GM21737 (cell line): ENCODE measurements around the gene ACAP2.
"Not testable (repeated sequence)": the region's sequence is repeated elsewhere in the genome, so short reads cannot be mapped to it uniquely, and the experiment has no call there.

Experiments
- ATAC-seq: cut with Tn5 transposase; IDR thresholded peaks from one replicate; pipeline ENCODE4 v1.9.1; 2021; ENCODE audit warnings: mild to moderate bottlenecking, moderate library complexity; ENCODE audit not compliant: unreplicated experiment

ACAP2 gene

GRCh38 chr3:195442573-195443390 is at the start of gene ACAP2:
Gene ACAP2 (minus strand): TSS chr3:195443020. CDS start chr3:195442847, 173 bp downstream.
- peak; percentile 91 for ATAC-seq

DNA sequence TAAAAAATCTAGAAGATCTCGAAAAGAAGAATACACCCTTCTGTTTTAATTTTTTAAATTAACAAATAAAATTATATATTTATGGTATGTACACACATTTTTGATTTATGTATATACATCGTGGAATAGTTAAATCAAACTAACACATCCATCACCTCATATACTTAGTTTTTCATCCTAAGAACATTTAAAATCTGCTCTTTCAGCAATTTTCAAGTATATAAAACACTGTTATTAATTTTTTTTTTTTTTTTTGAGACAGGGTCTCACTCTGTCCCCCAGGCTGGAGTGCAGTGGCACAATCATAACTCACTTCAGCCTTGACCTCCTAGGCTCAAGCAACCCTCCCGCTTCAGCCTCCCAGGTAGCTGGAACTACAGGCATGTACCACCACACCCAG is 32.8 kb upstream of the ACAP2 start:
- ATAC-seq, result no peak

DNA sequence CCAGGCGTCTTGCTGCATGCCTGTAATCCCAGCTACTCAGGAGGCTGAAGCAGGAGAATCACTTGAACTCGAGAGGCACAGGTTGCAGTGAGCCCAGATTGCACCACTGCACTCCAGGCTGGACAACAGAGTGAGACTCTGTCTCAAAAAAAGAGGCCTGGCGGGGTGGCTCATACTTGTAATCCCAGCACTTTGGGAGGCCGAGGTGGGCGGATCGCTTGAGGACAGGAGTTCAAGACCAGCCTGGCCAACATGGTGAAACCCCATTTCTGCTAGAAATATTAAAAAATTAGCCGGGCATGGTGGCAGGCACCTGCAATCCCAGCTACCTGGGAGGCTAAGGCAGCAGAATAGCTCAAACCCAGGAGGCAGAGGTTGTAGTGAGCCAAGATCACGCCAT is 32.3 kb upstream of the ACAP2 start:
- not testable (repeated sequence) for ATAC-seq

DNA sequence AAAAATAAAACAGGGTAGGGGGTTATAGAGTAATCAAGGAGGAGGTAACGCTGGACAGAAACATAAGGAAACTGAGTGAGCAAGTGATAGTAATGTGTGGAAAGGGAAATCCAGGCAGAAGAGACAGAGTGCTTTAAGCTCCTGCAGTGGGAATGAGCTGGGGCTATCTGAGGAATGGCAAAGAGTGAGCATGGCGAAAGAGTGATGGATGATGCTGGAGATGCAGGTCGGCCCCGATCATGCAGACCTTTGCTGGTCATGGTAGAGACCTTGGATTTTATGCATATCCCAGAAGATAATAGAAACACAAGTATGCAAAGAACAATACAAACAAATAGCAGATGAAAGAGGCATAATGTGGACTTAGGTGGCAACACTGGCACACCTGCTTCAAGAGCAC is 26.0 kb upstream of the ACAP2 start:
- ATAC-seq, result no peak

- no peak for ATAC-seq
Observed at GRCh38 chr3:195468391-195468776, 25.6 kb upstream of the ACAP2 start.

DNA sequence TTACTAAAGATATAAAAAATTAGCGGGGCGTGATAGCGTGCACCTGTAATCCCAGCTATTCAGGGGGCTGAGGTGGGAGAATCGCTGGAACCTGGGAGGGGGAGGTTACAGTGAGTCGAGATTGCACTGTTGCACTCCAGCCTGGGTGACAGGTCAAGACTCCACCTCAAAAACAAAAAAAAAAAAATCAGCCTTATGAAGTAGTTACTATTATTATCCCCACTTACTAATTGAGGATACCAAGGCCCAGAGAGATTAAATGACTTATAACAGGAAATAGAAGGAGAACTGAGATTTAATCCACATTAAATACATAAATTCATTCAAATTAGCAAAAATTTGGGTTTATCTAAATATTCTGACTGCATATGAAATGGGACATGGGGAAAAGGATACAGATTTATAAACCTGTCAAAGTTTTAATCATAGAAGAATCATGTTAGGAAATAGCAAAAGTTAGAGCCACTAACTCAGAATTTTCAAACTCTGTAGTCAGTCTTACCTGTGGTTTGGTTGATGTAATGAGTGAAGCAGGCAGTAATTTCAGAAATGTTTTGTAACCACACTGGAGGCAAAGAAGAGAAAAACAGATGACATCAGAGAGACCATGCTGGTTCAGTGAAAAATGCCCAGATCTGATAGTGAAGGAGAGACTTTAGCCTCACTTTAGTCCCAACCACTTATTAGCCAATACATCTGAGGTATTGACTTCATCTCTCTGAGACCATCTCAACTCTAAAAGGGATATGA is 25.0 kb upstream of the ACAP2 start:
- ATAC-seq, result no peak

GRCh38 chr3:195466251-195466650 is 23.4 kb upstream of the ACAP2 start:
- ATAC-seq, result no peak

GRCh38 chr3:195462922-195463321 is 20.1 kb upstream of the ACAP2 start:
- not testable (repeated sequence) for ATAC-seq

DNA sequence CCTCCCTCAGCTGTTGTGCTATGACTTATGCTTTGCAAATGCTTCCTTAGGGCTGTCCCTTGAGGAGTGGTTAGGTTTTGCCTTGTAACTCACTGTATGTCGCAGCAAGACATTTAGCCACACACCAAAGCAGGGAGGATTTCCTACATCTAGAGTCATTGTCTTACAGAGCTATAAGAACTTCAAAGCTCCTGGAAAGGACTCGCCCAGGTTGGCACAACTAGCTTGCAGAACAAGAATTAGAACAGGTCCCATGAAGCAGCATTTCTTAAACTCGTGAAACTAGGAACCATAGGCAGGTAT is 19.4 kb upstream of the ACAP2 start:
- ATAC-seq, result no peak

- no peak for ATAC-seq
Observed at GRCh38 chr3:195461594-195462307, 18.9 kb upstream of the ACAP2 start.

DNA sequence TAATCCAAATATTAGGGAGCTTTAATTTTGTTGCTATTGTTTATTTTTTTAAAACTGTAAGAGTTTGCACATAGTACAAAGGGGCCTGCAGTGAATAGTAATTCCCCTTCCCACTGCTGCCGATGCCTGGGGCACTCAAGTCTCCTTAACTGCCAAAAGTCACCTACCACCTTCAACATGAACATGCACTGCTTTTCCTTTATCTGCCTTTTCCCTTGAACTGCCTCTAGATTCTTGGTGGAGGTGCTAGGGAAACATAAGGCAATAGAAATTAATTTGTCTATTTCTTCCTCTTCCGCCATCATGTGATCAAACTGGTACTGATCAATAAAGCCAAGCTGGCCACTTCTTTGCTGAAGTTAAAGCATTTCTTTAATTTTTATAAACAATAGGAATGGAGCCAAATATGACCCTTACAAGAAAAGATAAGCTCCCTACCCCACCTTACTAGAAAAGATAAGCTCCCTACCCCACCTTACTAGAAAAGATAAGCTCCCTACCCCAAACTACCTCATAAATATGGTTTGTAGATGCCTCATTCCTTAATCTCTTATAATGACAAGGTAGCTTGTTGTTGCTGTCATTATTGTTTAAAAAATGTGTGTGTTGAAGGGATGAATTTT is 17.4 kb upstream of the ACAP2 start:
- no peak for ATAC-seq

GRCh38 chr3:195458316-195458717 is 15.5 kb upstream of the ACAP2 start:
- peak; percentile 77 for ATAC-seq

DNA sequence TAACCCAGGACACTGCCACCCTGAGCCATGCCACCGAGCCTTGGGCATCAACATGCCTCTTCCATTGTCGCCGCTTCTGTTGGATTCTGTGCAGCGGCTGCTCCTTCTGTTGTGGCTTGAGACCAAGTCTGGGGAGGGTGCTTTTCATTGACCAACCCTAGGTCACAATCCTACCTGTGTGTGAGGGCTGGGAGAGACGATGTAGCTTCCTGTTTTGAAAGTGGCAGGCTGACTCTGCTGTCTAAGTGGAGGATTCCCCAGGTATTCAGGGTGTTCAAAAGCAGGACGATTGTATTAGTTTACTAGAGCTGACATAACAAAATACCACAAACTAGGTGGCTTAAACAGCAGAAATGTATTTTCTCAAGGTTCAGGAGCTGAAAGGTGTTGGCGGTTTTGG is 13.0 kb upstream of the ACAP2 start:
- no peak for ATAC-seq

GRCh38 chr3:195453236-195453635 is 10.4 kb upstream of the ACAP2 start:
- ATAC-seq, result no peak

DNA sequence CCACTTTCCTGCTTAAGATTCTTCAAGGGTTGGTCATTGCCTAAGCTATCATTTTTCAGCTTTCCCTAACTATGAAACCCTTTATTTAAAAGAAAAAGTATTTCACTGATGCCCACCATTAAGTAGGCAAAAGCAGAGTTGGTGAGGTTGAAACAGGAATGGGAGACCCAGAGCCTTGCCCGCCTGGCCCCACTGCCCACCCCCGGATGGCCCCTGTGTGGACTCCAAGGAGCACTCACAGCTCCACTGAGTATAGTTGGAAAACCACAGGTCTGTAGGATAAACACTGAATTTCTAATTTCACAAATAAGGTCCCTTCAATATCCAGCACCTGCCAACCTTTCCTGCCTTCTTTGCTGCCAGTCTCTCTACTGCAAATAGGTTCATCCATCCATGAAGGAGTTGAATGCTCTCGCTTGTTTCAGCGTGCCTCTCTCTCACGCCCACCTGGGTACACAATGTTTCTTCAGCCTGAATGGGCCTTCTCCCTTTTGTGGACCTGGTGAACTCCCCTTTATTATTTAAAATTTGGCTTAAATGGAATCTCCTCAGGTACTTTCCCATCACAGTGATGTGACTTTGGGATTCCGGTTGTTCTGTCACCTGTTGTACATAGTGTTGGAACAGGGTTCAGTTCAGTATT is 8.7 kb upstream of the ACAP2 start:
- ATAC-seq, result no peak

DNA sequence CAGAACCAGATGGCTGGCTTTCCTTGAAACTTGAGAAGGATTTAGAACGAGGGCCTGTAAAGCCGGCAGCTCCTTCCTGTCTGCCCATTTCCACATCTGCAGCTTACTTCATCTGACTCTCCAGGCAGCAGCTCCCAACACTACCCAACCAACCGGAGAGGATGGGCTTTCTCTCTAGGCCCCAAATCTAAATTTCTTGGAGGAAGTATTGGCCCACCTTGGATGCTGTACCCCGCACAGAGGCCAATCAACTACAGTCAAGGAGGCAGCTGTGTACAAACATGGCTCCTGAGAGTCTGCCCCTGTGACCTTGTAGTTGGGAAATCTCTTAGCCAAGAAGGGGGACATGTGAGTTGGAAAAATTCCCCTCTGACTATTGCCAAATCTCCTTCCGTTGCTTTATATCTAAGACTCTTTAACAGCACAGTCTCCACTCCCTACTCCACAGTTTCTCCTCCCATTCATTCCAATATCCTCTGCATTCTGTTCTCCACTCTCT is 8.0 kb upstream of the ACAP2 start:
- ATAC-seq, result no peak

- no peak for ATAC-seq
Observed at GRCh38 chr3:195448205-195448875, 5.5 kb upstream of the ACAP2 start.

GRCh38 chr3:195447201-195447600 is 4.4 kb upstream of the ACAP2 start:
- no peak for ATAC-seq

DNA sequence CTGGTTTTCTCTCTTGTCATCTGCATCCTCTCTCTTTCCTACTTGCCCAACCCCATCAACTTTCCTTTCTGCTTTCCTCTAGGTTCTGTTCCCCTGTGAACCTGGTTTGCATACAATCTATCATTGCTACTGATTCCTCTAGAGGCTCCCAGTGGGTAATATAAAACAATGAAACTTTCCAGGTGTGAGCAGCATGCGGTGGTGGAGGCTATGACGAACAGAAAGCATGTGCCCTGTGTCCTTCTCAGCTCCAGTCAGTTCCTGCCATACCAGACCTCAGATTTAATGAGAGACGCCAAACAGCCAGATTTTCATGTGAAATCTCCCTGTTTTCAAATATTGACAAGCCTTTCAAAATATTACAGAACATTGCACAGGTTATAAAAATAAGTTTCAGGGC is 3.5 kb upstream of the ACAP2 start:
- no peak for ATAC-seq

GRCh38 chr3:195445885-195446284 is 3.1 kb upstream of the ACAP2 start:
- ATAC-seq, result no peak
